NB4 (cell line): ENCODE data around the gene YBX3.

Experiments used
- DNase-seq: peaks from one replicate; pipeline ENCODE4 v3.0.0; 2010; ENCODE audit warnings: low read depth
- H3K4me3 ChIP-seq: one replicate; pipeline ENCODE4 v1.5.1; 2011; ENCODE audit warnings: mild to moderate bottlenecking, low read depth, low read length, moderate library complexity
- MAX ChIP-seq: IDR thresholded peaks from 2 replicates; pipeline ENCODE4 v1.6.1; 2011; ENCODE audit warnings: low read depth, low read length
- MYC ChIP-seq: IDR thresholded peaks from 2 replicates; pipeline ENCODE4 v1.6.1; 2011; ENCODE audit warnings: low read depth, low read length
- POLR2A ChIP-seq: IDR thresholded peaks from 2 replicates; pipeline ENCODE4 v1.6.1; 2011; ENCODE audit warnings: mild to moderate bottlenecking; ENCODE audit not compliant: insufficient read length; ENCODE audit errors: extremely low read depth
- TF ChIP-seq, protein P1 (sequence below): IDR thresholded peaks from one replicate; pipeline ENCODE4 v1.5.1; 2012; ENCODE audit warnings: low read depth, low read length

The YBX3 gene

GRCh38 chr12:10700581-10700980 is 22.5 kb downstream of the YBX3 start:
- no peak for DNase-seq
- H3K4me3 ChIP-seq: no peak overlapping the region
- TF ChIP-seq MYC (no peak), MAX (no peak), POLR2A (no peak)
- TF ChIP-seq, protein P1, sequence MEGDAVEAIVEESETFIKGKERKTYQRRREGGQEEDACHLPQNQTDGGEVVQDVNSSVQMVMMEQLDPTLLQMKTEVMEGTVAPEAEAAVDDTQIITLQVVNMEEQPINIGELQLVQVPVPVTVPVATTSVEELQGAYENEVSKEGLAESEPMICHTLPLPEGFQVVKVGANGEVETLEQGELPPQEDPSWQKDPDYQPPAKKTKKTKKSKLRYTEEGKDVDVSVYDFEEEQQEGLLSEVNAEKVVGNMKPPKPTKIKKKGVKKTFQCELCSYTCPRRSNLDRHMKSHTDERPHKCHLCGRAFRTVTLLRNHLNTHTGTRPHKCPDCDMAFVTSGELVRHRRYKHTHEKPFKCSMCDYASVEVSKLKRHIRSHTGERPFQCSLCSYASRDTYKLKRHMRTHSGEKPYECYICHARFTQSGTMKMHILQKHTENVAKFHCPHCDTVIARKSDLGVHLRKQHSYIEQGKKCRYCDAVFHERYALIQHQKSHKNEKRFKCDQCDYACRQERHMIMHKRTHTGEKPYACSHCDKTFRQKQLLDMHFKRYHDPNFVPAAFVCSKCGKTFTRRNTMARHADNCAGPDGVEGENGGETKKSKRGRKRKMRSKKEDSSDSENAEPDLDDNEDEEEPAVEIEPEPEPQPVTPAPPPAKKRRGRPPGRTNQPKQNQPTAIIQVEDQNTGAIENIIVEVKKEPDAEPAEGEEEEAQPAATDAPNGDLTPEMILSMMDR: no peak

- TF ChIP-seq POLR2A: no peak
- no peak for TF ChIP-seq MYC
- no peak for TF ChIP-seq MAX
- TF ChIP-seq, protein P1: no peak
Measured at GRCh38 chr12:10697862-10698261, 25.3 kb downstream of the YBX3 start.

GRCh38 chr12:10697156-10697555 is 26.0 kb downstream of the YBX3 start:
- DNase-seq: no peak
- no peak overlapping the region for H3K4me3 ChIP-seq
- TF ChIP-seq MYC: no peak
- TF ChIP-seq POLR2A: no peak

More at GRCh38 chr12:10697862-10698261, 25.3 kb downstream of the YBX3 start:
- no peak for DNase-seq
- no peak overlapping the region for H3K4me3 ChIP-seq

- TF ChIP-seq MYC (no peak), POLR2A (no peak), MAX (no peak)
- TF ChIP-seq, protein P1: no peak
- no peak for DNase-seq
- no peak overlapping the region for H3K4me3 ChIP-seq
Measured at GRCh38 chr12:10690906-10691305, 32.2 kb downstream of the YBX3 start.

DNA sequence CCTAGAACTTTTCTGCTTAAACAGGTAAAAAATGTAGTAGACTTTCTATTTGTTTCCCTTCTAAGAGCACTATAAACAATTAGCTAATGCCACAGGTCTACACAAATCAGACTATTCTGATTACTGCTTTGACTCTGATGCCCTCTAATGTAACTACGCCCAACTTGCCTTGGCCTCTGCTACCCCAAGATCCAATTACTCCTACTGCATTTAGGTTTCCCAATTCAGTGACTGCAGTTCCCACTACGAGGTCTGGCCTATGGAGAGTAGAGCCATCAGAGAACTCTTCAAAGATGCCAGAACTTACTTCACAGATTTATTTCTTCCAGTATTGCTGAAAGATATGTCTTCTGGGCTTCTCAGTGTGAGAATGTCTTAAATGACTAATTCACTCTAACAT is 34.0 kb downstream of the YBX3 start:
- no peak overlapping the region for H3K4me3 ChIP-seq
- no peak for DNase-seq
- TF ChIP-seq POLR2A (no peak), MYC (no peak), MAX (no peak)
- TF ChIP-seq, protein P1: no peak

GRCh38 chr12:10688042-10688441 is 35.1 kb downstream of the YBX3 start:
- no peak for DNase-seq
- no peak for TF ChIP-seq MAX
- no peak overlapping the region for H3K4me3 ChIP-seq

- DNase-seq: peak; percentile 88
- TF ChIP-seq MYC: no peak
- peak; percentile 31; the same call in 1 of the 2 replicates for TF ChIP-seq MAX
- TF ChIP-seq, protein P1: peak; percentile 69
- peak within 1 kb of the TSS; percentile 53 for H3K4me3 ChIP-seq
Measured at GRCh38 chr12:10673659-10674384, 49.3 kb downstream of the YBX3 start, which contains the start of gene STYK1. Gene STYK1, minus strand, starts transcription at chr12:10674052. Its CDS starts 39,434 bp downstream, at chr12:10634618.
